ENCODE measurements around the gene ELOVL6.

Gene ELOVL6

DNA sequence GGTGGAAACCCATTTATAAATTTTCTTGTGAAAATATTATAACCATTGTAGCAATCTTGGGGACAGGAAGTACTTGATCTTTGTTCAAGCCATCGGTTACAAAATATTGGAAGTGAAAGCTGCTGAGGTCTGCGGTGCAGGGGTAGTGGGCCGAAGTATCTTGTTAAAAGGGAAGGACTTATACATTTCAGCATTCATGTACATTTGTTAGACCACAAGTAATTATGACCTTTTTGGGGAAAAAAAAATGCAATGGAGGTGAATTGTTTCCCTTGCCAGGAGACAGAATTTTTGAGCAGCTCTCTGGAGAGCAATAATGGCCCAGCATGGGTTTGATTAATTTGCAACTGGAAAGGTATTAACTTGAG is 164.4 kb downstream of the ELOVL6 start:
- H3K4me3 ChIP-seq (ENCODE audit: low read depth in 1 of 2, low read length in 1 of 2) = no peak overlapping the region
- H3K27me3 ChIP-seq = peaks cover 44% of the 10 kb centered on the region
- no peaks in the 10 kb centered on the region for H3K36me3 ChIP-seq
- H3K4me1 ChIP-seq (ENCODE audit: control insufficient read depth in 1 of 2, insufficient read depth in 1 of 2, low read depth in 1 of 2, low read length in 1 of 2) = peaks cover 23 to 34% of the 10 kb centered on the region in 2 experiments
- TF ChIP-seq, protein P1, sequence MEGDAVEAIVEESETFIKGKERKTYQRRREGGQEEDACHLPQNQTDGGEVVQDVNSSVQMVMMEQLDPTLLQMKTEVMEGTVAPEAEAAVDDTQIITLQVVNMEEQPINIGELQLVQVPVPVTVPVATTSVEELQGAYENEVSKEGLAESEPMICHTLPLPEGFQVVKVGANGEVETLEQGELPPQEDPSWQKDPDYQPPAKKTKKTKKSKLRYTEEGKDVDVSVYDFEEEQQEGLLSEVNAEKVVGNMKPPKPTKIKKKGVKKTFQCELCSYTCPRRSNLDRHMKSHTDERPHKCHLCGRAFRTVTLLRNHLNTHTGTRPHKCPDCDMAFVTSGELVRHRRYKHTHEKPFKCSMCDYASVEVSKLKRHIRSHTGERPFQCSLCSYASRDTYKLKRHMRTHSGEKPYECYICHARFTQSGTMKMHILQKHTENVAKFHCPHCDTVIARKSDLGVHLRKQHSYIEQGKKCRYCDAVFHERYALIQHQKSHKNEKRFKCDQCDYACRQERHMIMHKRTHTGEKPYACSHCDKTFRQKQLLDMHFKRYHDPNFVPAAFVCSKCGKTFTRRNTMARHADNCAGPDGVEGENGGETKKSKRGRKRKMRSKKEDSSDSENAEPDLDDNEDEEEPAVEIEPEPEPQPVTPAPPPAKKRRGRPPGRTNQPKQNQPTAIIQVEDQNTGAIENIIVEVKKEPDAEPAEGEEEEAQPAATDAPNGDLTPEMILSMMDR (IDR thresholded peaks at IDR 0.05) = no peak
- H3K27ac ChIP-seq = no peak overlapping the region
- H3K9me3 ChIP-seq = no peaks in the 10 kb centered on the region

DNA sequence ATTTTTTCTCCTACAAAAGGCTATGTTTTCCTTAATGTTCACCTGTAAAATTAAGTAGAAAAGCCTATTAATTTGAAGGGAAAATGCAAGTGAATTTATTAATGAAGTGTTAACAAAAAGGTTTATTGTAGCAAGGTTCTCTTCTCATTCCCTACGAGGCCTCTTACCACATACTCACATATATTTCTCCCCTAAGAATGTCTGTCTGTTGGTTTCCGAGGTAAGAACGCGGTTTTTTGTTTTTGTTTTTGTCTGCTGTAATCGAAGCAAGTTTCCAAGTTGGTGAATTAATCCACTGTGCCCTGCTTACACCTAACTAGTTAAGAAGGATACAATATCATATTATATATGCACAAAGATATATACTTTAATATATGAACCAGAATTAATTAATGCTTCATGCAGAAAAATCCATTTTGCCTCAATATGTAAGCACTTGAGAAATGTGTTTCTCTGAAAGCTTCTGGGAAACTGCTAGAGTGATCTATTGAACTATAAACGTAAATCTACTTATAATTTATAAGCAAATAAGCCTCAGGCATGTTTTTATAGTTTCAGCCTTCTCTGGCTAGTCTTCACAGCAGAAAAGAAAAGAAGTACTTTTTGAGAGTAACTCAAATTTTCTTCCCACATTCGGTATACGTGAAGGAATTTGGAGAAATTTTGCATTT is 164.9 kb downstream of the ELOVL6 start:
- Histone ChIP-seq H3K27ac (no peak overlapping the region), H3K27me3 (peaks cover 42% of the 10 kb centered on the region), H3K9me3 (no peaks in the 10 kb centered on the region), H3K36me3 (no peaks in the 10 kb centered on the region), H3K4me3 (ENCODE audit: low read depth in 1 of 2, low read length in 1 of 2) (no peak overlapping the region), H3K4me1 (ENCODE audit: control insufficient read depth in 1 of 2, insufficient read depth in 1 of 2, low read depth in 1 of 2, low read length in 1 of 2) (peaks cover 23 to 34% of the 10 kb centered on the region in 2 experiments)
- TF ChIP-seq, protein P1 (IDR thresholded peaks at IDR 0.05) = no peak

DNA sequence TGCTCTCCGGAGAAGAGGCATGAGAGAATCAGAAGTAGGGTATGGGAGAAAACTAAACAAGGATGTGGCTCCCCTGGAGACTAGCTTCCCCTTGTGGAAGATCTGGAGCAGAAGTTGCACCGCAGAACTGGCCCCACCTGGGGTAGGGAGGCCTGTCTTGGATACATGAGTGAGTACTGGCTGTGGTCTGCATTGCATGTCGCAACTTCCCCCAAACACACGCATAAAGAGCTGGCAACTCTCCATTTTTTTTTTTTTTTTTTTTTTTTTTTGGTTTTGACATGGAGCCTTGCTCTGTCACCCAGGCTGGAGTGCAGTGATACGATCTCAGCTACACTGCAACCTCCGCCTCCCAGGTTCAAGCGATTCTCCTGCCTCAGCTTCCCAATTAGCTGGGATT is 165.8 kb downstream of the ELOVL6 start:
- Histone ChIP-seq H3K4me3 (ENCODE audit: low read depth in 1 of 2, low read length in 1 of 2) (no peak overlapping the region), H3K9me3 (no peaks in the 10 kb centered on the region), H3K36me3 (no peaks in the 10 kb centered on the region), H3K27ac (no peak overlapping the region), H3K4me1 (ENCODE audit: control insufficient read depth in 1 of 2, insufficient read depth in 1 of 2, low read depth in 1 of 2, low read length in 1 of 2) (peaks cover 23 to 34% of the 10 kb centered on the region in 2 experiments), H3K27me3 (peaks cover 42% of the 10 kb centered on the region)
- TF ChIP-seq, protein P1 (IDR thresholded peaks at IDR 0.05) = no peak

DNA sequence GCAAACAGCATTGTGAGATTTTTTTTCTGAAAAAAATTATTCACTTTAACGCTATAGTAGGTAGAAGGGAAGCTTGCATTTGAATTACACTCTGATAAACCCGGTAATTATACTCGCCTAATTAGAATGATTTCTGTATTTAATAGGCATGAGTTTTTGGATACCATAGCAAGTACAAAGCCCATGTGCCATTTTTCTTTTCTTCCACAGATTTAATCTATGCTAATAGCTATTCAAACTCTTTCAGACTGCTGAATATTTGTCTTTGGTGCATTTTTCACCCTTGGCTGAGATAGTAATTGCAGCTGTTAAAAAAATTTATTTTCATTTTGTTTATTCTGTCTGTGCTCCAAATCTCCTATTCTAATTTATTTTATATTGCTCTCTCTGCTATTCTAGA is 172.7 kb downstream of the ELOVL6 start:
- no peaks in the 10 kb centered on the region for H3K4me1 ChIP-seq (ENCODE audit: control insufficient read depth in 1 of 2, insufficient read depth in 1 of 2, low read depth in 1 of 2, low read length in 1 of 2)
- no peak overlapping the region for H3K27ac ChIP-seq
- H3K9me3 ChIP-seq = no peaks in the 10 kb centered on the region
- TF ChIP-seq, protein P1 (IDR thresholded peaks at IDR 0.05) = no peak
- H3K27me3 ChIP-seq = peaks cover 15% of the 10 kb centered on the region
- no peaks in the 10 kb centered on the region for H3K36me3 ChIP-seq
- H3K4me3 ChIP-seq (ENCODE audit: low read depth in 1 of 2, low read length in 1 of 2) = no peak overlapping the region

DNA sequence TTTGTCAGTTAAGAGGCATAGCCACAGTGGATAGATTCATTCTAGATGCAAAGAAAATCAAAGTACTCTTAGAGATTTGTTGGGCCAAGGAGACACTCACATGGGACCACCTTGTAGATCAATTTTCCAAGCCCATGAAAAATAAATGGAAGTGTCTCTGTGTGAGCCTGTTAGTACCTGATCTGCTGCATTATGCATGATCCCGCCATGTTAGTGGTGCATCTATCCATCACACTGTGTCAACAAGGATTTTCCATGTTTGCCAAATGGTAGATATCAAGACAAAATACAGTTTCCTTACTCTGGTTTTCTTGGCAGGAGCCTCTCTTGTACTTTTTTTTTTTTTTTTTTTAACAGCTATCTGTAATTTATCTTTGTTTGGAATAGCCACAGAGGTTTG is 173.4 kb downstream of the ELOVL6 start:
- H3K9me3 ChIP-seq = no peaks in the 10 kb centered on the region
- no peaks in the 10 kb centered on the region for H3K36me3 ChIP-seq
- no peak overlapping the region for H3K4me3 ChIP-seq (ENCODE audit: low read depth in 1 of 2, low read length in 1 of 2)
- no peaks in the 10 kb centered on the region for H3K4me1 ChIP-seq (ENCODE audit: control insufficient read depth in 1 of 2, insufficient read depth in 1 of 2, low read depth in 1 of 2, low read length in 1 of 2)
- TF ChIP-seq, protein P1 (IDR thresholded peaks at IDR 0.05) = no peak
- H3K27me3 ChIP-seq = peaks cover 8% of the 10 kb centered on the region
- no peak overlapping the region for H3K27ac ChIP-seq

Measured in neutrophil (primary cell).